Neural cell (in vitro differentiated cells): ENCODE measurements around the gene TUBE1. TPM values are rescaled to one million over a fixed set of nuclear protein-coding genes. Genes with fewer than 3 reads are reported as not detected.
A peak's percentile ranks its signal among the peaks of the same experiment; 100 is the strongest.

Source experiments
- H2AFZ ChIP-seq: fragments of 200-600, 300-800 bp; sonication (generic), shearing (Covaris generic); 2 replicates; pipeline ENCODE4 v1.6.0; 2014; ENCODE audit warnings: low read depth, mild to moderate bottlenecking, antibody characterized with exemption, low read length, moderate library complexity
- H3F3A ChIP-seq: fragments of 200-600 bp; shearing (Covaris generic); 2 replicates; pipeline ENCODE4 v1.6.1; 2016; ENCODE audit warnings: mild to moderate bottlenecking, moderate library complexity, mixed read lengths, antibody characterized with exemption, low read length; ENCODE audit not compliant: insufficient read depth, poor library complexity, severe bottlenecking
- H3K27ac ChIP-seq: fragments of 200-600, 300-800 bp; sonication (generic), shearing (Covaris generic); 2 replicates; pipeline ENCODE4 v1.5.1; 2014; ENCODE audit warnings: mild to moderate bottlenecking, low read length, moderate library complexity
- H3K27me3 ChIP-seq: fragments of 300-800, 200-600 bp; sonication (generic), shearing (Covaris generic); 2 replicates; pipeline ENCODE4 v1.6.0; 2014; ENCODE audit warnings: mild to moderate bottlenecking, low read depth, low read length, moderate library complexity; ENCODE audit not compliant: insufficient read depth
- H3K36me3 ChIP-seq: fragments of 300-800, 200-600 bp; sonication (generic), shearing (Covaris generic); 2 replicates; pipeline ENCODE4 v1.5.1; 2014; ENCODE audit warnings: mild to moderate bottlenecking, antibody characterized with exemption, low read length, moderate library complexity; ENCODE audit not compliant: insufficient read depth
- H3K4me2 ChIP-seq: fragments of 300-800, 200-600 bp; sonication (generic), shearing (Covaris generic); 2 replicates; pipeline ENCODE4 v1.6.0; 2014; ENCODE audit warnings: mild to moderate bottlenecking, low read length
- H3K4me3 ChIP-seq: fragments of 300-800, 200-600 bp; sonication (generic), shearing (Covaris generic); 2 replicates; pipeline ENCODE4 v1.5.1; 2014; ENCODE audit warnings: mild to moderate bottlenecking, low read length, moderate library complexity
- H3K79me2 ChIP-seq: fragments of 200-600 bp; shearing (Covaris generic); replicated peaks from 2 replicates; pipeline ENCODE4 v1.6.0; 2014; ENCODE audit warnings: mild to moderate bottlenecking, low read length, moderate library complexity; ENCODE audit not compliant: insufficient read depth
- H3K9ac ChIP-seq: fragments of 300-800, 200-600 bp; sonication (generic), shearing (Covaris generic); 2 replicates; pipeline ENCODE4 v1.6.1; 2016; ENCODE audit warnings: mild to moderate bottlenecking, low read length, mixed read lengths
- H3K9me2 ChIP-seq: fragments of 200-600 bp; shearing (Covaris generic); 2 replicates; pipeline ENCODE4 v1.6.1; 2016; ENCODE audit warnings: mild to moderate bottlenecking, low read length, mixed read lengths; ENCODE audit not compliant: insufficient read depth
- H3K9me3 ChIP-seq: fragments of 200-600, 300-800 bp; sonication (generic), shearing (Covaris generic); 2 replicates; pipeline ENCODE4 v1.6.1; 2016; ENCODE audit warnings: mild to moderate bottlenecking, mixed run types, low read length, moderate library complexity, mixed read lengths
- H4K20me1 ChIP-seq: fragments of 200-600 bp; shearing (Covaris generic); 2 replicates; pipeline ENCODE4 v1.6.1; 2016; ENCODE audit warnings: mild to moderate bottlenecking, mixed run types; ENCODE audit not compliant: insufficient read depth
- CTCF ChIP-seq: fragments of 450-650 bp; IDR thresholded peaks from 2 replicates; pipeline ENCODE4 v1.5.1; 2014; ENCODE audit warnings: antibody characterized with exemption, mild to moderate bottlenecking, moderate library complexity; ENCODE audit not compliant: poor library complexity, severe bottlenecking
- EP300 ChIP-seq: fragments of 450-650 bp; conservative IDR thresholded peaks from 2 replicates; pipeline ENCODE4 v1.6.1; 2014; ENCODE audit warnings: antibody characterized with exemption, mild to moderate bottlenecking, moderate library complexity; ENCODE audit not compliant: poor library complexity, severe bottlenecking
- EZH2 ChIP-seq: fragments of 200-600, 300-800 bp; shearing (Covaris generic), sonication (generic); IDR thresholded peaks from 2 replicates; pipeline ENCODE4 v1.6.1; 2014; ENCODE audit warnings: antibody characterized with exemption, low read length, borderline replicate concordance, mild to moderate bottlenecking; ENCODE audit not compliant: insufficient read depth, poor library complexity, severe bottlenecking
- MXI1 ChIP-seq: fragments of 450-650 bp; conservative IDR thresholded peaks from 2 replicates; pipeline ENCODE4 v1.6.1; 2014; ENCODE audit warnings: antibody characterized with exemption, mild to moderate bottlenecking; ENCODE audit not compliant: poor library complexity, severe bottlenecking
- POLR2AphosphoS5 ChIP-seq: IDR thresholded peaks from 2 replicates; pipeline ENCODE4 v1.6.1; 2012
- RAD21 ChIP-seq: fragments of 450-650 bp; conservative IDR thresholded peaks from 2 replicates; pipeline ENCODE4 v1.6.1; 2014; ENCODE audit warnings: antibody characterized with exemption, mild to moderate bottlenecking, moderate library complexity
- REST ChIP-seq: IDR thresholded peaks from 2 replicates; pipeline ENCODE4 v1.6.1; 2012; ENCODE audit warnings: borderline replicate concordance
- SMC3 ChIP-seq: fragments of 450-650 bp; conservative IDR thresholded peaks from 2 replicates; pipeline ENCODE4 v1.6.1; 2014; ENCODE audit warnings: antibody characterized with exemption, mild to moderate bottlenecking, moderate library complexity; ENCODE audit not compliant: poor library complexity
- TAF1 ChIP-seq: IDR thresholded peaks from 2 replicates; pipeline ENCODE4 v1.6.1; 2012; ENCODE audit warnings: low read depth
- polyA plus RNA-seq: library from polyadenylated mRNA; depleted of rRNA; stranded (reverse); fragments of >200 nt; gene quantifications from 2 replicates; pipeline ENCODE4 v1.2.3, GENCODE V29; 2014

TUBE1 gene
- polyA plus RNA-seq, 1 donor from 2014 or later: 180 TPM

- no peak for TF ChIP-seq CTCF
- TF ChIP-seq SMC3: no peak
- no peak for TF ChIP-seq EZH2
- no peaks in the 10 kb centered on the region for H3F3A ChIP-seq
- peaks cover 34% of the 10 kb centered on the region for H3K79me2 ChIP-seq
- peak overlapping the region; percentile 91 for H3K27ac ChIP-seq
- peak overlapping the region; percentile 48 for H2AFZ ChIP-seq
- peak overlapping the region; percentile 77 for H3K4me3 ChIP-seq
- H4K20me1 ChIP-seq: no peaks in the 10 kb centered on the region
- H3K9me2 ChIP-seq: no peaks in the 10 kb centered on the region
- H3K9ac ChIP-seq: peak overlapping the region; percentile 79
- no peaks in the 10 kb centered on the region for H3K27me3 ChIP-seq
- H3K9me3 ChIP-seq: no peaks in the 10 kb centered on the region
- peak overlapping the region; percentile 57 for H3K4me2 ChIP-seq
- peaks cover 3% of the 10 kb centered on the region for H3K36me3 ChIP-seq
Measured at GRCh38 chr6:112087916-112088315, 634 bp upstream of the TUBE1 start.

- H3K9me3 ChIP-seq: no peaks in the 10 kb centered on the region
- H3K36me3 ChIP-seq: peaks cover 3% of the 10 kb centered on the region
- H4K20me1 ChIP-seq: no peaks in the 10 kb centered on the region
- H3K4me3 ChIP-seq: peak overlapping the region; percentile 77
- peaks cover 34% of the 10 kb centered on the region for H3K79me2 ChIP-seq
- no peaks in the 10 kb centered on the region for H3K9me2 ChIP-seq
- no peaks in the 10 kb centered on the region for H3F3A ChIP-seq
- no peaks in the 10 kb centered on the region for H3K27me3 ChIP-seq
- peak overlapping the region; percentile 48 for H2AFZ ChIP-seq
- peak overlapping the region; percentile 79 for H3K9ac ChIP-seq
- H3K4me2 ChIP-seq: peak overlapping the region; percentile 62
- peak; percentile 55 for TF ChIP-seq RAD21
- peak; percentile 56 for TF ChIP-seq CTCF
- no peak for TF ChIP-seq EZH2
- TF ChIP-seq EP300: no peak
- no peak for TF ChIP-seq POLR2AphosphoS5
- no peak for TF ChIP-seq MXI1
- peak; percentile 69 for TF ChIP-seq SMC3
- peak overlapping the region; percentile 91 for H3K27ac ChIP-seq
Measured at GRCh38 chr6:112086744-112087135, 542 bp downstream of the TUBE1 start.

- Histone ChIP-seq H3K79me2 (peaks cover 32% of the 10 kb centered on the region), H3K9me3 (no peaks in the 10 kb centered on the region), H3K27me3 (no peaks in the 10 kb centered on the region), H3K27ac (no peak overlapping the region), H4K20me1 (no peaks in the 10 kb centered on the region), H3K9me2 (no peaks in the 10 kb centered on the region), H2AFZ (no peak overlapping the region), H3K9ac (peak overlapping the region; percentile 2), H3K4me2 (peak overlapping the region; percentile 62), H3K4me3 (peak overlapping the region; percentile 77), H3F3A (no peaks in the 10 kb centered on the region), H3K36me3 (peaks cover 3% of the 10 kb centered on the region)
- TF ChIP-seq POLR2AphosphoS5 (no peak), RAD21 (no peak), CTCF (no peak), EP300 (no peak), SMC3 (no peak), REST (no peak), TAF1 (no peak)
Measured at GRCh38 chr6:112085286-112086065, 1.8 kb downstream of the TUBE1 start.
